ENCODE data around the gene SNTN.

GRCh38 chr3:63687278-63688225, 35.1 kb downstream of the SNTN start:
- no peak for TF ChIP-seq ZNF274 (IDR thresholded peaks at IDR 0.05; ENCODE audit: low read depth, low read length)
- TF ChIP-seq YY1 (IDR thresholded peaks at IDR 0.05; ENCODE audit: insufficient read depth, insufficient read length): no peak
- TF ChIP-seq SUZ12 (IDR thresholded peaks at IDR 0.05; ENCODE audit: extremely low read depth, insufficient read depth, insufficient read length): no peak
